ENCODE data around the gene AGPAT3. TPM values are rescaled to one million over a fixed set of nuclear protein-coding genes. Genes with fewer than 3 reads are reported as not detected.

AGPAT3 gene
- total RNA-seq, 5 donors from 2014 or later (not counting 1 experiment from before 2014, with no cell fraction given): 48.4 to 77.2 (median 65.1) TPM

DNA sequence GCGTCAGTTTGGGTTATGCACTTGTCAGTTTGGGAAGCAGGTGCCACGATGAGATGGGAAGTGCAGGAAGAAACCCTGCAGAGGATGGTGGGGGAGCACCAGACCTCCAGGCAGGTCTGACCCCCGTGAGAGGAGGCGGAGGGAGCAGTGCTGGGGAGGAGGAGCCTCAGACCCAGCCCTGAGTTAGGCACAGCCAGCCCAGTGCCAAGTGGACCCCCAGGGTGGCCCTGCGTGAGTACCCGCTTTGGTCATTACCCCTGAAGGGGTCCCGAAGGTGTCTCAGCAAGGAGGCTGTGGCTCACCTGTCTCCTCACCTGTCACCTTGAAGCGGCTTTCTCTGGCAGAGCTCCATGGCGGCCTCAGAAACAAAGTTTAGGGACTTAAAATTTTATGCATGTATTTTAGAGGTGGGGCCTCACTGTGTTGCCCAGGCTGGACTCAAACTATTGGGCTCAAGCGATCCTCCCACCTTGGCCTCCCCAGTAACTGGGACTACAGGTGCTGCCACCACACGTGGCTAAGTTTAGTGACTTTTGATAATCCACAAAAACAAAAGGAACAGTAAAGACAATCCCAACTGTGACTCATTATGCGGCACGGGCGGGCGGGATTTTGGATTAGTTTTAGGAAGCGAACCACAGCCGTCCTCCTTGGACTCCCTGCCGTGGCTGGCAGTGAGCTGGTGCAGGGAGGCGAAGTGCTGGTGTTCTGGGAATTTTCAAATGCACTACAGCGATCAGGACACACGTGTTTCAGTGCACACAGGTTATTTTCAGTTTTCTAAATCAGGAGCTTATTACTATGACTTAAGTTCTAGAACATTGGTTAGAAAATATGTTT, 4.7 kb downstream of the AGPAT3 start:
- Histone ChIP-seq H3K27ac (ENCODE audit: low read length) (no peak overlapping the region), H3K36me3 (ENCODE audit: control insufficient read depth in 2 of 2, extremely low read depth in 1 of 2, insufficient read depth in 1 of 2, low read length in 1 of 2) (peaks cover 0 to 20% of the 10 kb centered on the region in 2 donors), H3K9me3 (no peaks in the 10 kb centered on the region), H3K4me3 (ENCODE audit: control insufficient read depth in 1 of 2, extremely low read depth in 1 of 2, low read length in 1 of 2) (no peak overlapping the region), H3K27me3 (replicated peaks in 1 of 2; ENCODE audit: control insufficient read depth in 2 of 2, extremely low read depth in 1 of 2, insufficient read depth in 2 of 2, low read length in 1 of 2) (no peaks in the 10 kb centered on the region), H3K4me1 (ENCODE audit: control insufficient read depth in 1 of 2, extremely low read depth in 1 of 2, insufficient read depth in 2 of 2, low read length in 2 of 2) (peaks cover 6 to 33% of the 10 kb centered on the region in 2 experiments)
- H3K4me3 Mint-ChIP-seq: no peak overlapping the region
- ATAC-seq (replicated peaks in 1 of 4) (no peak), DNase-seq (no peak)
- peak overlapping the region in 1 of 2 donors; percentile 35 for H3K27ac Mint-ChIP-seq
- peaks cover 28% of the 10 kb centered on the region for H3K36me3 Mint-ChIP-seq
- CTCF ChIA-PET: no interaction called here
- 92% methylated on average over 18 of the region's 21 CpGs for WGBS (ENCODE audit: insufficient coverage)
- H3K4me1 Mint-ChIP-seq: peaks cover 68 to 75% (median 71%) of the 10 kb centered on the region in 3 donors
- no peaks in the 10 kb centered on the region for H3K9me3 Mint-ChIP-seq
- no peaks in the 10 kb centered on the region for H3K27me3 Mint-ChIP-seq
- POLR2A ChIA-PET: interaction anchor here (0.6 to 0.7 kb wide), 2 partner anchors 73 to 90 kb away, joined by 3 read pairs; no protein-coding TSS in a partner anchor

DNA sequence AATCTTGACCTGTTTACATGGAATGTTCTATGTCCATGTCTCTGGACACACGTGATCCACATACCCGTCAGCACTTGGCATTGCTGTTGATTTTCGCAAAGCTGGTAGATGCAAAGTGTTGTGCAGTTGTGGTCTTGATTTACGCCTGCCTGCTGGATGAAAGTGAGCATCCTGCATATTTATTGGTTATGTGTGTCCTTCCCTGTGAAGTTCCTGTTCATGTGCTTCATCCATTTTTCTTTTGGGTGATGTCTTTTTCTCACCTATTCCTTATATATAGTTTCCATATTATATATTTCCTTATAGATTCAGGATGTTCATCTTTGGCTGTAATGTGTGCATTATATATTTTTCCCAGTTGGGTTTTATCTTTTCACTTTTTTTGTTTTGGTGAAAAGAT, 6.5 kb downstream of the AGPAT3 start:
- ChIA-PET CTCF (no interaction called here), POLR2A (no interaction called here)
- no peaks in the 10 kb centered on the region for H3K27me3 ChIP-seq (replicated peaks in 1 of 2; ENCODE audit: control insufficient read depth in 2 of 2, extremely low read depth in 1 of 2, insufficient read depth in 2 of 2, low read length in 1 of 2)
- ATAC-seq (replicated peaks in 1 of 4) (no peak), DNase-seq (no peak)
- H3K9me3 ChIP-seq: no peaks in the 10 kb centered on the region
- Mint-ChIP-seq H3K27me3 (no peaks in the 10 kb centered on the region), H3K4me3 (no peak overlapping the region), H3K36me3 (peaks cover 42% of the 10 kb centered on the region), H3K4me1 (peaks cover 65 to 77% (median 72%) of the 10 kb centered on the region in 3 donors), H3K9me3 (peaks cover 0 to 4% (median 2%) of the 10 kb centered on the region in 3 donors), H3K27ac (no peak overlapping the region)
- H3K4me3 ChIP-seq (ENCODE audit: control insufficient read depth in 1 of 2, extremely low read depth in 1 of 2, low read length in 1 of 2): no peak overlapping the region
- WGBS (ENCODE audit: insufficient coverage): no CpG with 5 or more reads among the region's 4 CpGs
- no peak overlapping the region for H3K27ac ChIP-seq (ENCODE audit: low read length)
- peaks cover 3 to 29% of the 10 kb centered on the region in 2 experiments for H3K4me1 ChIP-seq (ENCODE audit: control insufficient read depth in 1 of 2, extremely low read depth in 1 of 2, insufficient read depth in 2 of 2, low read length in 2 of 2)
- peaks cover 0 to 23% of the 10 kb centered on the region in 2 donors for H3K36me3 ChIP-seq (ENCODE audit: control insufficient read depth in 2 of 2, extremely low read depth in 1 of 2, insufficient read depth in 1 of 2, low read length in 1 of 2)

DNA sequence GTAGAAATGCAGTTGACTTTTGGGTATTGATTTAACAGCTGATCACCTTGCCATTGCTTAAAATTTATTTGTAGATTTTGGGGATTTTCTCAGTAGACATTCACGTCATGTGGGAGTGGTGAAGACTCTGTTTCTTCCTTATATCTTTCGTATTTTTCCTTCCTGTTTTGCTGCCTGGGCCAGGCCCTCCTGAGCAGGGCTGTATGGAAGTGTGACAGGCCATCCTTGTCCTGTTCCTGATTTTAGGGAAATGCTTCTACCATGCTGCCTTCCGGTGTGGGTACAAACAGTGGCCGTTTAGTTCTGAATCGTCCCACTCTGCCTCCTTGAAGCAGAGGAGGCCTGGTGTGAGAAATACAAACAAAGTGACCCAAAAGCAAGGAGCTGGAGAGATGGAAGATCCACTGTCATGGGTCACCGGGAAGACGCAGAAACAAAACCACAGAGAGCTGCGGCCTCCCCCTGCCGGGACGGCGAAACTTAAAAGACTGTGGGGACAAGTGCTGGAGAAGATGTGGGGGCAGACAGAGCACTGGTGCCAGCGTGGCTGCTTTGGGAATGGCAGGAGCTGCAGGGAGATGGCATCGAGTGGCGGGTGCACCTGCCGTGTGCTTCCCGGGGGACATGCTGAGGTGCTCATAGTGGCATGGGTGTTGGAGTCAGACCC, 7.6 kb downstream of the AGPAT3 start:
- 96% methylated on average over 12 of the region's 16 CpGs for WGBS (ENCODE audit: insufficient coverage)
- ChIA-PET POLR2A (no interaction called here), CTCF (interaction anchor here in 1 of 2 donors (0.6 kb wide), 1 partner anchor 13 kb away, joined by 6 read pairs; no protein-coding TSS in a partner anchor)
- DNase-seq (no peak), ATAC-seq (replicated peaks in 1 of 4) (no peak)
- no peaks in the 10 kb centered on the region for H3K27me3 ChIP-seq (replicated peaks in 1 of 2; ENCODE audit: control insufficient read depth in 2 of 2, extremely low read depth in 1 of 2, insufficient read depth in 2 of 2, low read length in 1 of 2)
- no peaks in the 10 kb centered on the region for H3K27me3 Mint-ChIP-seq
- peaks cover 54 to 65% (median 63%) of the 10 kb centered on the region in 3 donors for H3K4me1 Mint-ChIP-seq
- peaks cover 43% of the 10 kb centered on the region for H3K36me3 Mint-ChIP-seq
- peaks cover 0 to 4% (median 2%) of the 10 kb centered on the region in 3 donors for H3K9me3 Mint-ChIP-seq
- H3K4me3 Mint-ChIP-seq: no peak overlapping the region
- H3K27ac ChIP-seq (ENCODE audit: low read length): no peak overlapping the region
- H3K36me3 ChIP-seq (ENCODE audit: control insufficient read depth in 2 of 2, extremely low read depth in 1 of 2, insufficient read depth in 1 of 2, low read length in 1 of 2): peaks cover 0 to 23% of the 10 kb centered on the region in 2 donors
- H3K27ac Mint-ChIP-seq: no peak overlapping the region
- no peaks in the 10 kb centered on the region for H3K9me3 ChIP-seq
- H3K4me3 ChIP-seq (ENCODE audit: control insufficient read depth in 1 of 2, extremely low read depth in 1 of 2, low read length in 1 of 2): no peak overlapping the region
- peaks cover 2 to 17% of the 10 kb centered on the region in 2 experiments for H3K4me1 ChIP-seq (ENCODE audit: control insufficient read depth in 1 of 2, extremely low read depth in 1 of 2, insufficient read depth in 2 of 2, low read length in 2 of 2)

DNA sequence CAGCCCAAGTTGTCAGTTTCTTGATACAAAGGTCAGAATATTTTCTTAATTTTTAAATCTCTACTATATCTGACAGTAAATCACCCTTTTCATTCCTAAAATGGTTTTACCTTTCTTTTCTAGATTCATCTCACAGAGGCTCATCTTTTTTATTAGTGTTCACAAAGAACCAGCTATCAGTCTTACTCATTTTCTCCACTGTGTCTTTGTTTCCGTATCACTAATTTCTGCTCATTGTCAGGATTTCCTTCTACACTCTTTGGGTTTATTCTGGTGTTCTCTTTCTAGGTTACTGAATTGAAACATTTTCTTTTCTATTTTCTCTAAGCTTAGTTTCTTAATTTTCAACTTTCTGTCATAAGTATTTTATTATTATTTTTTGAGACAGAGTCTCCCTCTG, 8.7 kb downstream of the AGPAT3 start:
- H3K27ac Mint-ChIP-seq: peak overlapping the region in 1 of 2 donors; percentile 22
- no peak for ATAC-seq (replicated peaks in 1 of 4)
- peaks cover 0 to 4% (median 2%) of the 10 kb centered on the region in 3 donors for H3K9me3 Mint-ChIP-seq
- POLR2A ChIA-PET: no interaction called here
- H3K27ac ChIP-seq (ENCODE audit: low read length): no peak overlapping the region
- no peak overlapping the region for H3K4me3 ChIP-seq (ENCODE audit: control insufficient read depth in 1 of 2, extremely low read depth in 1 of 2, low read length in 1 of 2)
- H3K9me3 ChIP-seq: no peaks in the 10 kb centered on the region
- H3K36me3 Mint-ChIP-seq: peaks cover 49% of the 10 kb centered on the region
- no peak for DNase-seq
- peaks cover 0 to 7% of the 10 kb centered on the region in 2 experiments for H3K4me1 ChIP-seq (ENCODE audit: control insufficient read depth in 1 of 2, extremely low read depth in 1 of 2, insufficient read depth in 2 of 2, low read length in 2 of 2)
- peaks cover 3 to 22% of the 10 kb centered on the region in 2 donors for H3K36me3 ChIP-seq (ENCODE audit: control insufficient read depth in 2 of 2, extremely low read depth in 1 of 2, insufficient read depth in 1 of 2, low read length in 1 of 2)
- no CpG with 5 or more reads among the region's 1 CpG for WGBS (ENCODE audit: insufficient coverage)
- no peak overlapping the region for H3K4me3 Mint-ChIP-seq
- H3K27me3 ChIP-seq (replicated peaks in 1 of 2; ENCODE audit: control insufficient read depth in 2 of 2, extremely low read depth in 1 of 2, insufficient read depth in 2 of 2, low read length in 1 of 2): no peaks in the 10 kb centered on the region
- no peaks in the 10 kb centered on the region for H3K27me3 Mint-ChIP-seq
- H3K4me1 Mint-ChIP-seq: peaks cover 50 to 62% (median 61%) of the 10 kb centered on the region in 3 donors
- CTCF ChIA-PET: interaction anchor here in 1 of 2 donors (0.6 kb wide), 1 partner anchor 31 kb away, joined by 3 read pairs; no protein-coding TSS in a partner anchor

DNA sequence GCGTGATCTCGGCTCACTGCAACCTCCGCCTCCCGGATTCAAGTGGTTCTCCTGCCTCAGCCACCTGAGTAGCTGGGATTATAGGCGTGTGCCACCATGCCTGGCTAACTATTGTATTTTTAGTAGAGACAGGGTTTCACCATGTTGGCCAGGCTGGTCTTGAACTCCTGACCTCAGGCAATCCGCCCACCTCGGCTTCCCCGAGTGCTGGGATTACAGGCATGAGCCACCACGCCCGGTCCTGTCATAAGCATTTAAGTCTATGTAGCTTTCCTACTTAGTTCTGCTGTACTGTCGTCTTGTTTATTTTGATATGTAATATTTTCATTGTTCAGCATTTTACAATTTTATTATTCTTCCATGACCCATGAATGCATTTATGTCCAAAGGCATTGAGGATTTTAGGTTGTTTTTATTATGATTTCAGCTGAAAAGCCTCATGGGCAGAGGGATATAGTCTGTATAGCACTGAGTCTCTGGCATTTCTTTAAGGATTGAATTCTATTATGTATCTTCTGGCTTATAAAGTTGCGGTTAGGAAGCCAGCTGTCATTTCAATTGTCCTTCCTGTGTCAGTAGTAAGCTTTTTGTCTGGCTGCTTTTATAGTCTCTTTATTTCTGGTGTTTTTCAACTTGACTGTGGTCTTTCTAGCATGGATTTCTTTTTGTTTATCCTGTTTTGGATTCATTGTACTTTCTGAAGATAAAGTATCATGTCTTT, 9.2 kb downstream of the AGPAT3 start:
- Histone ChIP-seq H3K27ac (ENCODE audit: low read length) (no peak overlapping the region), H3K4me1 (ENCODE audit: control insufficient read depth in 1 of 2, extremely low read depth in 1 of 2, insufficient read depth in 2 of 2, low read length in 2 of 2) (peaks cover 0 to 7% of the 10 kb centered on the region in 2 experiments), H3K9me3 (no peaks in the 10 kb centered on the region), H3K4me3 (ENCODE audit: control insufficient read depth in 1 of 2, extremely low read depth in 1 of 2, low read length in 1 of 2) (no peak overlapping the region), H3K27me3 (replicated peaks in 1 of 2; ENCODE audit: control insufficient read depth in 2 of 2, extremely low read depth in 1 of 2, insufficient read depth in 2 of 2, low read length in 1 of 2) (no peaks in the 10 kb centered on the region), H3K36me3 (ENCODE audit: control insufficient read depth in 2 of 2, extremely low read depth in 1 of 2, insufficient read depth in 1 of 2, low read length in 1 of 2) (peaks cover 6 to 18% of the 10 kb centered on the region in 2 donors)
- WGBS (ENCODE audit: insufficient coverage): 79% methylated on average over 7 of the region's 12 CpGs
- H3K27ac Mint-ChIP-seq: peak overlapping the region in 1 of 2 donors; percentile 16
- peaks cover 0 to 4% (median 2%) of the 10 kb centered on the region in 3 donors for H3K9me3 Mint-ChIP-seq
- H3K4me1 Mint-ChIP-seq: peaks cover 45 to 57% (median 55%) of the 10 kb centered on the region in 3 donors
- no peak overlapping the region for H3K4me3 Mint-ChIP-seq
- no peaks in the 10 kb centered on the region for H3K27me3 Mint-ChIP-seq
- ChIA-PET CTCF (no interaction called here), POLR2A (no interaction called here)
- ATAC-seq (replicated peaks in 1 of 4) (no peak), DNase-seq (no peak)
- H3K36me3 Mint-ChIP-seq: peaks cover 45% of the 10 kb centered on the region

DNA sequence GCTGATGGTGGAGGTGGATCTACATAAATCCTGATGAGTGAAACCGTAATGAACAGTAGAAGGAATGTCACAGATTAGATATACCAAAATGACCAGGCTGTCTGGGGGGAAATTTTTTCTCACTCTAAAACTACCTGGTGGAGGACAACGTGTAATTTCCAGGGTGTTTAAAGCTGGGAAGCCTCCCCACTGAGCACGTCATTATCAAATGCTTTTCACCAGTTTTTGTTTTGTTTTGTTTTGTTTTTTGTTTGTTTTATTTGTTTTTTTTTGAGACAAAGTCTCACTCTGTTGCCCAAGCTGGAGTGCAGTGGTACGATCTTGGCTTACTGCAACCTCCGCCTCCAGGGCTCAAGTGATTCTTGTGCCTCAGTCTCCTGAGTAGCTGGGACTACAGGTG, 11.6 kb downstream of the AGPAT3 start:
- Histone ChIP-seq H3K27me3 (replicated peaks in 1 of 2; ENCODE audit: control insufficient read depth in 2 of 2, extremely low read depth in 1 of 2, insufficient read depth in 2 of 2, low read length in 1 of 2) (no peaks in the 10 kb centered on the region), H3K4me3 (ENCODE audit: control insufficient read depth in 1 of 2, extremely low read depth in 1 of 2, low read length in 1 of 2) (no peak overlapping the region), H3K27ac (ENCODE audit: low read length) (no peak overlapping the region), H3K4me1 (ENCODE audit: control insufficient read depth in 1 of 2, extremely low read depth in 1 of 2, insufficient read depth in 2 of 2, low read length in 2 of 2) (peaks cover 0 to 27% of the 10 kb centered on the region in 2 experiments), H3K36me3 (ENCODE audit: control insufficient read depth in 2 of 2, extremely low read depth in 1 of 2, insufficient read depth in 1 of 2, low read length in 1 of 2) (peaks cover 6 to 21% of the 10 kb centered on the region in 2 donors), H3K9me3 (no peaks in the 10 kb centered on the region)
- peaks cover 50 to 62% (median 58%) of the 10 kb centered on the region in 3 donors for H3K4me1 Mint-ChIP-seq
- ChIA-PET POLR2A (interaction anchor here in 1 of 2 donors (0.5 kb wide), 1 partner anchor 85 kb away, joined by 3 read pairs; no protein-coding TSS in a partner anchor), CTCF (no interaction called here)
- peaks cover 0 to 4% (median 2%) of the 10 kb centered on the region in 3 donors for H3K9me3 Mint-ChIP-seq
- peaks cover 37% of the 10 kb centered on the region for H3K36me3 Mint-ChIP-seq
- no peaks in the 10 kb centered on the region for H3K27me3 Mint-ChIP-seq
- H3K4me3 Mint-ChIP-seq: no peak overlapping the region
- H3K27ac Mint-ChIP-seq: no peak overlapping the region
- no peak for ATAC-seq (replicated peaks in 1 of 4)
- no peak for DNase-seq
- 100% methylated on average over 3 of the region's 5 CpGs for WGBS (ENCODE audit: insufficient coverage)

All from T-cell (primary cell).